Testis (tissue), 2 donors: ENCODE results near the gene ZNF581.

Experiments
- POLR2A ChIP-seq: fragments of 450-650 bp; IDR thresholded peaks from one replicate; pipeline ENCODE4 v1.6.1; 2017; ENCODE audit warnings: antibody characterized with exemption, mild to moderate bottlenecking, moderate library complexity
- TF ChIP-seq, protein P1 (sequence below), 3 experiments: fragments of 450-650 bp in 2 of 3; fragments of 200-600 bp in 1 of 3; sonication (generic) in 1 of 3; IDR thresholded peaks; one replicate each; pipeline ENCODE4 v1.5.1; 2016 to 2019; ENCODE audit warnings: antibody characterized with exemption in 3 of 3, mild to moderate bottlenecking in 2 of 3, moderate library complexity in 1 of 3

DNA sequence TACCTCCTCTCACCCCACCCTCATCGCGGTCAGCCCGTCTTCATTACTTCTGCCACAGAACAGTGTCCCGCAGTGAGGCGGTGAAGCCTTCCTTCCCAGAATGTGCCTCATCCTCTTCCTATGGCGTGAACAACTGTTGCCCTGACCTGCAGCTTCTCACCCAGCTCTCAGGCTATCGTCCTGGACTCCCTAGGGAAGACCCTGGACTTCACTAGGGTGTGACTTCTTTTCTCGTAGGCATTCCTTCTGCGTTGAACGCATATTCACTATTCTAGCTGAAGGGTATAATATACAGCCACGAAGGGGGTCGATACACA, 37.0 kb upstream of the ZNF581 start:
- TF ChIP-seq, protein P1, sequence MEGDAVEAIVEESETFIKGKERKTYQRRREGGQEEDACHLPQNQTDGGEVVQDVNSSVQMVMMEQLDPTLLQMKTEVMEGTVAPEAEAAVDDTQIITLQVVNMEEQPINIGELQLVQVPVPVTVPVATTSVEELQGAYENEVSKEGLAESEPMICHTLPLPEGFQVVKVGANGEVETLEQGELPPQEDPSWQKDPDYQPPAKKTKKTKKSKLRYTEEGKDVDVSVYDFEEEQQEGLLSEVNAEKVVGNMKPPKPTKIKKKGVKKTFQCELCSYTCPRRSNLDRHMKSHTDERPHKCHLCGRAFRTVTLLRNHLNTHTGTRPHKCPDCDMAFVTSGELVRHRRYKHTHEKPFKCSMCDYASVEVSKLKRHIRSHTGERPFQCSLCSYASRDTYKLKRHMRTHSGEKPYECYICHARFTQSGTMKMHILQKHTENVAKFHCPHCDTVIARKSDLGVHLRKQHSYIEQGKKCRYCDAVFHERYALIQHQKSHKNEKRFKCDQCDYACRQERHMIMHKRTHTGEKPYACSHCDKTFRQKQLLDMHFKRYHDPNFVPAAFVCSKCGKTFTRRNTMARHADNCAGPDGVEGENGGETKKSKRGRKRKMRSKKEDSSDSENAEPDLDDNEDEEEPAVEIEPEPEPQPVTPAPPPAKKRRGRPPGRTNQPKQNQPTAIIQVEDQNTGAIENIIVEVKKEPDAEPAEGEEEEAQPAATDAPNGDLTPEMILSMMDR (IDR thresholded peaks at IDR 0.05) = no peak
- no peak for TF ChIP-seq POLR2A
